ENCODE data around the gene PSD.

- no peak for TF ChIP-seq CTCF (IDR thresholded peaks at IDR 0.05)
- no peak for TF ChIP-seq POLR2A (IDR thresholded peaks at IDR 0.05)
These were observed 13.0 kb downstream of the PSD start for GRCh38 chr10:102405632-102406031.
